Sigmoid colon (tissue), 7 donors: ENCODE measurements around the gene KRTAP19-1. TPM values are rescaled to one million over a fixed set of nuclear protein-coding genes. Genes with fewer than 3 reads are reported as not detected.

Experiments
- DNase-seq: peaks from one replicate; pipeline ENCODE4 v3.0.0-alpha.2; 2019
- H3K27ac ChIP-seq, 4 donors: fragments of 200-600 bp; sonication (generic); one replicate each; pipeline ENCODE4 v1.5.1; 2016 to 2019; ENCODE audit warnings: mild to moderate bottlenecking in 1 of 4
- H3K27me3 ChIP-seq, 3 donors: fragments of 200-600 bp; sonication (generic); one replicate each; pipeline ENCODE4 v1.5.1; 2019; ENCODE audit warnings: mild to moderate bottlenecking in 1 of 3
- H3K36me3 ChIP-seq, 4 donors: fragments of 200-600 bp; sonication (generic); one replicate each; pipeline ENCODE4 v1.5.1; 2016 to 2019
- H3K4me1 ChIP-seq, 4 donors: fragments of 200-600 bp; sonication (generic); one replicate each; pipeline ENCODE4 v1.5.1; 2017 to 2019
- H3K4me3 ChIP-seq, 4 donors: fragments of 200-600 bp; sonication (generic); one replicate each; pipeline ENCODE4 v1.5.1; 2017 to 2019; ENCODE audit warnings: mild to moderate bottlenecking in 2 of 4, moderate library complexity in 1 of 4
- H3K9me3 ChIP-seq, 4 donors: fragments of 200-600 bp in 3 of 4; sonication (generic) in 3 of 4; one replicate each; pipeline versions ENCODE4 v1.5.1 to v1.6.1; 2013 to 2019
- CTCF ChIP-seq, 4 experiments: fragments of 450-650 bp in 3 of 4; fragments of 200-600 bp in 1 of 4; IDR thresholded peaks; one replicate each; pipeline ENCODE4 v1.5.1; 2016 to 2019; ENCODE audit warnings: antibody characterized with exemption in 4 of 4, mild to moderate bottlenecking in 3 of 4, moderate library complexity in 2 of 4
- EP300 ChIP-seq, 4 donors: sonication (generic); formaldehyde crosslinking; IDR thresholded peaks; one replicate each; pipeline ENCODE4 v1.6.1; 2017; ENCODE audit warnings: antibody characterized with exemption in 4 of 4
- POLR2A ChIP-seq, 2 donors: fragments of 450-650 bp; IDR thresholded peaks; one replicate each; pipeline ENCODE4 v1.6.1; 2016; ENCODE audit warnings: antibody characterized with exemption in 2 of 2, mild to moderate bottlenecking in 2 of 2, moderate library complexity in 2 of 2
- POLR2AphosphoS5 ChIP-seq, 4 donors: sonication (generic); formaldehyde crosslinking; IDR thresholded peaks; one replicate each; pipeline ENCODE4 v1.6.1; 2017; ENCODE audit warnings: antibody characterized with exemption in 4 of 4
- WGBS, 2 donors: extraction: QIAGEN DNeasy Blood & Tissue Kit; methylation state at CpG; one replicate each; pipeline ENCODE4 v1.1.7; 2013; 5-methylcytosine and 5-hydroxymethylcytosine counted together
- intact Hi-C: fragments of 100-400 bp; cut with DNase I; formaldehyde crosslinking; loops from one replicate; pipeline ENCODE4 v1.15.1; 2023
- polyA plus RNA-seq, 3 donors: library from polyadenylated mRNA; stranded (reverse); fragments of 200-250 nt; gene quantifications; one replicate each; pipeline ENCODE4 v1.2.3, GENCODE V29; 2013
- total RNA-seq, 4 donors: library from RNA; depleted of rRNA; stranded (reverse); fragments of >200 nt; gene quantifications; one replicate each; pipeline ENCODE4 v1.1.0, GENCODE V29; 2016
- donor health status: healthy with polysubstance abuse.
- donor health status: Bipolar disorder and iron deficiency.
- donor health status: healthy.

KRTAP19-1 gene
- total and polyA plus RNA-seq, 7 donors = not detected

GRCh38 chr21:30479259-30479658 is 908 bp downstream of the KRTAP19-1 start:
- TF ChIP-seq POLR2A (IDR thresholded peaks at IDR 0.05) (no peak), POLR2AphosphoS5 (IDR thresholded peaks at IDR 0.05) (no peak), CTCF (IDR thresholded peaks at IDR 0.05) (no peak), EP300 (IDR thresholded peaks at IDR 0.05) (no peak)
- intact Hi-C loops = no loop called here
- no peak for DNase-seq
- no peaks in the 10 kb centered on the region for H3K27me3 ChIP-seq
- H3K36me3 ChIP-seq = no peaks in the 10 kb centered on the region
- no peaks in the 10 kb centered on the region for H3K9me3 ChIP-seq
- H3K4me1 ChIP-seq = no peaks in the 10 kb centered on the region
- 62 to 69% methylated on average over 4 of the region's 4 CpGs for WGBS, 2 donors
- H3K4me3 ChIP-seq = no peak overlapping the region
- no peak overlapping the region for H3K27ac ChIP-seq

GRCh38 chr21:30478004-30478403 is 2.2 kb downstream of the KRTAP19-1 start:
- TF ChIP-seq POLR2AphosphoS5 (IDR thresholded peaks at IDR 0.05) (no peak), POLR2A (IDR thresholded peaks at IDR 0.05) (no peak), CTCF (IDR thresholded peaks at IDR 0.05) (no peak), EP300 (IDR thresholded peaks at IDR 0.05) (no peak)
- H3K27me3 ChIP-seq = no peaks in the 10 kb centered on the region
- H3K4me1 ChIP-seq = no peaks in the 10 kb centered on the region
- no peaks in the 10 kb centered on the region for H3K9me3 ChIP-seq
- H3K36me3 ChIP-seq = no peaks in the 10 kb centered on the region
- no peak for DNase-seq
- no peak overlapping the region for H3K27ac ChIP-seq
- intact Hi-C loops = no loop called here
- 17 to 47% methylated on average over 3 of the region's 3 CpGs for WGBS, 2 donors
- no peak overlapping the region for H3K4me3 ChIP-seq

GRCh38 chr21:30468900-30469714 is 11.1 kb downstream of the KRTAP19-1 start:
- H3K9me3 ChIP-seq = peaks cover 0 to 3% (median 0%) of the 10 kb centered on the region in 4 donors
- DNase-seq = no peak
- 53 to 56% methylated on average over 6 of the region's 6 CpGs for WGBS, 2 donors
- H3K4me3 ChIP-seq = no peak overlapping the region
- TF ChIP-seq POLR2A (IDR thresholded peaks at IDR 0.05) (no peak), POLR2AphosphoS5 (IDR thresholded peaks at IDR 0.05) (no peak), EP300 (IDR thresholded peaks at IDR 0.05) (no peak), CTCF (IDR thresholded peaks at IDR 0.05) (no peak)
- H3K27me3 ChIP-seq = no peaks in the 10 kb centered on the region
- intact Hi-C loops = no loop called here
- H3K4me1 ChIP-seq = no peaks in the 10 kb centered on the region
- H3K27ac ChIP-seq = no peak overlapping the region
- H3K36me3 ChIP-seq = no peaks in the 10 kb centered on the region

- 48 to 51% methylated on average over 3 of the region's 3 CpGs for WGBS, 2 donors
These were observed 16.5 kb downstream of the KRTAP19-1 start for GRCh38 chr21:30463713-30464112.

More at GRCh38 chr21:30463713-30464112, 16.5 kb downstream of the KRTAP19-1 start:
- Histone ChIP-seq H3K27me3 (no peaks in the 10 kb centered on the region), H3K27ac (no peak overlapping the region), H3K4me3 (no peak overlapping the region), H3K36me3 (no peaks in the 10 kb centered on the region), H3K4me1 (no peaks in the 10 kb centered on the region), H3K9me3 (no peaks in the 10 kb centered on the region)
- intact Hi-C loops = no loop called here
- DNase-seq = no peak
- TF ChIP-seq POLR2A (IDR thresholded peaks at IDR 0.05) (no peak), POLR2AphosphoS5 (IDR thresholded peaks at IDR 0.05) (no peak), EP300 (IDR thresholded peaks at IDR 0.05) (no peak), CTCF (IDR thresholded peaks at IDR 0.05) (no peak)
